NCI-H128 (cell line): ENCODE measurements around the gene PRDM16.

ENCODE experiments used
- DNase-seq: peaks from one replicate; lab custom pipeline; 2025; ENCODE audit not compliant: unreplicated experiment; lab: John Stamatoyannopoulos, UW

PRDM16 gene

DNA sequence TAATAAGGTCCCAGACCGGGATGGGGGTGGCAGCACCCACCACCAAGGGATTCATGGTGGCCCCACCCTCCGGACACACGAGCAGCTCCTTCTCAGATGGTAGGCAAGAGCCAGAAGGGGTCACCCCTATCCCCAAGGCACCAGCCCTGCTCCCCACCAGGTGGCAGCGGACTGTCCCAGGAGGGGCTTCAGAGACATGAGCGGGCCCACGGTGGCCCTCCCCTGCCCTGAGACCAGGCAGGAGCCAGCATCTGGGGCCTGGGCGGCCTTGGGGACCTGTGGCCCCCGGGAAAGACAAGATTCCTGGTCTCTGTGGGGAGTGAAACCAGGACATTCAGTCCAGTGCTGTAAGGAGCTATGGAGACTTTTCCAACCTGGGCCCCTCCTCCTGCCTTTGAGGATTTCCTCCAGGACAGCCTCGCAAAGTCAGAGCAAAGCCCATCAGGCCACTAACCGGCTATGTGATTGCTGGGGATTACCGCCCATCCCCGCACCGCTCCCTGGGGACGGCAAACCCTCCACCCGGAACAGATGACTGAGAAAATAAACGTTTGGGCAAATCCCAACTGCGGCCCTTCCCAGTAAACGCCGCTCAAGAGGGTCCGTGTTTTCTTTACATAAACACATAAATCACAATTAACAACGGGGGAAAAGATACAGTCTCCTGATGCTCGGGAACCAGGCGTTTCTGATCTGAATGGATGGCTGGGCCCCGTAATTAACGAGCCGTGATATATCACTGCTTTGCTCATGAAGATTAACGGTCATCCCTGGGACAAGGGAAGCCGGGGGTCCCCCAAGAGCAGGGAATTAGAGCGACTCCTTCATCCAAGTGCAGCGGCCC is 334.6 kb downstream of the PRDM16 start:
- no peak for DNase-seq

GRCh38 chr1:3404301-3404700 is 335.3 kb downstream of the PRDM16 start:
- no peak for DNase-seq

- DNase-seq = no peak
These were observed 335.8 kb downstream of the PRDM16 start for GRCh38 chr1:3404801-3405200.

DNA sequence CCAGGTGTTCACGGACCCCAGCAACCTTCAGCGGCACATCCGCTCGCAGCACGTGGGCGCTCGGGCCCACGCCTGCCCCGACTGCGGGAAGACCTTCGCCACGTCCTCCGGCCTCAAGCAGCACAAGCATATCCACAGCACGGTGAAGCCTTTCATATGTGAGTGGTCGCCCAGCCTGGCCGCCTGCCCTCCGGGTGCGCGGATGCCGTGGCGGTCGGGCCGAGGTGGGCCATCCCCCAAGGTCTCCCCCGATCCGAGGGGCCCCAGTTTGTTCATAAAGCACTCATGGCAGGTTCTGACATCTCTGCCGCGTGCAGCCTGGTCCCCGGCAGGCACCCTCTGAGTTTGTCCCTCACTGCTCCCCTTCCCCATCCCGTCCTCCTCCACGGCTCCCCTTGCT is 336.5 kb downstream of the PRDM16 start:
- DNase-seq = no peak

GRCh38 chr1:3405974-3406867 is 337.2 kb downstream of the PRDM16 start:
- no peak for DNase-seq

- no peak for DNase-seq
These were observed 338.0 kb downstream of the PRDM16 start for GRCh38 chr1:3407021-3407420.

GRCh38 chr1:3408751-3409266 is 339.8 kb downstream of the PRDM16 start:
- no peak for DNase-seq

DNA sequence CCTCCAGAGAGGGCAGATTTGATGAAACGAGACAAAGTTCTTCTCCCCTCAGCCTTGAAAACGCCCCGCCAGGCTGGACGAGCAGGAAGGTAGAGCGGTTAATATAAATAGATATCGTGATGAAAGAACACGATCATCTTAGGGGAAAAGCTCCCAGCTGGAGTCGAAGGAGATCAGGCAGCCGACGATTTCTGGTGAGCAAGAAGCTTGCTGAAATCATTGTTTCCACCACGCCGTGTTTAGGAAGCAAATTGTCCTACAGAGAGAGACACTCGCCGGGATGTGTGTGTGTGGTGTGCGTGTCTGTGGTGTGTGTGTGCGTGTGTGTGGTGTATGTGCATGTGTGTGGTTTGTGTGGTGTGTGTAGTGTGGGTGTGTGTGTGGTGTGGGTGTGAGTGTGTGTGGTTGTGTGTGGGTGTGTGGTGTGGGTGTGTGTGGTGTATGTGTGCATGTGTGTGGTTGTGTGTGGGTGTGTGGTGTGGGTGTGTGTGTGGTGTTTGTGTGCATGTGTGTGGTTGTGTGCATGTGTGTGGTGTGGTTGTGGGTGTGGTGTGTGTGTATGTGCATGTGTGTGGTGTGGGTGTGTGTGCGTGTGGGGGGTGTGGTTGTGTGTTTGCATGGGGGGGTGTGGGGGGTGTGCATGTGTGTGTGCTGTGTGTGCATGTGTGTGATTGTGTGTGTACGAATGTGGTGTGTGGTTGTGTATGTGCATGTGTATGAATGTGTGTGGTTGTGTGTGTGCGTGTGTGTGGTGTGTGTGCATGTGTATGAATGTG is 340.6 kb downstream of the PRDM16 start:
- DNase-seq = no peak

GRCh38 chr1:3410142-3410925 is 341.3 kb downstream of the PRDM16 start:
- no peak for DNase-seq

- no peak for DNase-seq
These were observed 342.8 kb downstream of the PRDM16 start for GRCh38 chr1:3411806-3412205.

- no peak for DNase-seq
These were observed 343.4 kb downstream of the PRDM16 start for GRCh38 chr1:3412376-3412775.

DNA sequence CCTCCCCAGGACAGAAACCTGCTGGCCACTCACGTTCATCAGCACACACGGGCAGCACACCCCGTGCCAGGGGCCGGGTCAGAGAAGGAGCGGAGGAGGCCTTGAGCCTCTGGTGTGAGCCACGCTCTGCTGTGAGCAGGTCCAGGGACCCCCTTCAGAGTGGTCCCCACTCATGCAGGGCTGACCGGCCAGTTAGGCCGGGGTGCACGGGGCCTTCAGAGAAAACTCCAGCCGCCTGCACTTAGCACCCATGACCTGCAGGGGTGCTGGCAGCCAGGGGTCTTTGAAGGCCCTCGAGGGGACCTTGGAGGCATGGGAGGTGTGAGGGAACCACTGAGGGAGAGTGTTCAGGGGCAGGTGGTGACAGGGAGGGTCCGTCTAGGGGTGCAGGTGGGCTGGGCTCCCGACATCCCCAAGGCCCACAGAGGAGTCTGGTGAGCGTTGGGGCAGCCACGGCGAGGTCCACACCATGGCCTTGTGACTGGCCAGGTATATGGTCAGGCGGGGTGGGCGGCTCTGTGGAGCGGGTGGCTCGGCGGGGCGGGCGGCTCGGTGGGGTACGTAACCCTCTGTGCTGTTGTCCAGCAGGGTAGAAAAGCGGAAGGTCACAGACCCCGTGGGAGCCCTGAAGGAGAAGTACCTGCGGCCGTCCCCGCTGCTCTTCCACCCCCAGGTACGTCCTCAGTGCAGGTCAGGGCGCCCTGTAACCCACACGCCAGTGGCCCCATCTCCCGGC is 345.1 kb downstream of the PRDM16 start:
- DNase-seq = no peak

DNA sequence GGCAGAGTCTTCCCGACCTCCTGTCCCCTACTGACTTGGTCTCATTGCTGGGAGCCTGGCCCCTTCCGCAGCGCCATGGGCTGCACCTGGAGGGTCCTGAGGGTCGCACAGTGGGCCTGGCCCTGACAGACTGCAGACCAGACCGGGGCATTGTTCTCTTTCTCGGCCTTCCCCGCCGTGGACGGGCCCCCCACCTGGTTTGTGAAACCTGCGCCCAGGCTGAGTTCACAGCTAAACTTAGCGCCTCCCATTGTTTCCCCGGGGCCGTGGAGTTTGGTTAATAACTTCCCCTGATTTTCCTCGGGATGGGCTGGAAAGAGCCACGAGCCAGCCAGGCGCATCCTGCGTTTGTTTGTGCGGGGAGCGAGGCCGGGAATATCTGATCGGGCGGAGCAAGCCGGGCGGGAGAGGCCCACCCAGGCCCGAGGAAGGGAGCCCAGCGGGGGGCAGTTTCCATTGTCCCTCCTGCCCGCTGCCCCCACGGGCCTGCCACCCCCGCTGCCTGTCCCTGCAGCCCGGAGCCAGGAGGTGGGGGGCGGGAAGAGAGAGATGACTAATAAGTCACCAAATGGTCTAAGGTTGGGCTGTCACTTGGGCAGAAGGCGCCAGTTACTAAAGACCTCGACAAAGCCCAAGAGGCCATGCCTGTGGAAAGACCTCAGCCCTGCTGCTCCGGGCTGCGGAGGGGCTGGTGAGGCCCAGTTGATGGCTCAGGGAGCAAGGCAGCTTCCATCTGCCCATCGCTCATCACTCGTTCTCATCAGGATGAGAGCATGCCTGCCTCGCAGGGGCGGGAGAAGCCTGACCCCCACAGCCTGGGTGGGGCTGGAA is 346.5 kb downstream of the PRDM16 start:
- no peak for DNase-seq

- no peak for DNase-seq
These were observed 348.2 kb downstream of the PRDM16 start for GRCh38 chr1:3417082-3417739.

GRCh38 chr1:3417934-3418333 is 348.9 kb downstream of the PRDM16 start:
- no peak for DNase-seq

- no peak for DNase-seq
These were observed 349.6 kb downstream of the PRDM16 start for GRCh38 chr1:3418600-3418999.

DNA sequence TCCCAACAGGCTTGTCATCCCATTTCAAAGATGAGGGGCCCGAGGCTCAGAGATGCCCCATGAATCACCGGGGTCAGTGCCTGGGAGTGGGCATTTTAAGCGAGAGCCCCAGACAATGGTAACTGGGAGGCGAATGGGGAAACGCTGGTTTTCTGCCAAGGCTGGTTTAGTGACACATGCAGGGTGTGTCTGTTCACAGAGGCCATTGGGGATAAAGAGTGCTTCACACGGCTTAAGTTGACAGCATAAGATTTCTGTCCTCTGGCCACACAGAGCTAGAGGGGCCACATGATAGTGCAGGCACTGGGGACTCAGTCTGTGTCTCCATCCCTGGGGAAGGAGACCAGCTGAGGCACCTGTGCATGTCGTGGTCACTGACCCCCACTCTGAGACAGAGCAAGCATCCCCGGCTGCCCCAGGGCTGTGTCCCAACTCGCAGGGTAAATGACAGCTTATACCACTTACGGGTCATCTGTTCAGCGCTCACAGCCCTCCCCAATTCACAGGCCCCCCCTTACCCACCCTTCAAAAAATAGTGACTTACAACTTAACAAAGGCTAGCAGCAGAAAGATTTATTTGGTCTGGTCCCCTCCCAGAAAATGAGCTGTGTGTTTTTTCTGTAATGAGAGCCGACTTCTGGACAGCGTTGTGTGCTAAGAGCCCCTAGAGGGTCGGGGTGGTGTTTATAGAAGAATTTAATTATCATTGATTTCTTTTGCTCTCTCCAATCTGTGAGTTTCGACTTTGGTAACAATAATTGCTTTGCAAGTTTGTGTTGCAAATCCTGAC is 350.6 kb downstream of the PRDM16 start:
- DNase-seq = no peak
